Activated T-cell treated with anti-CD3 and anti-CD28 coated beads, Interleukin-2, amount 50 U/mL, for 4 hours (primary cell): Measurements from ENCODE around the gene AIG1. TPM values are rescaled to one million over a fixed set of nuclear protein-coding genes. Genes with fewer than 3 reads are reported as not detected.
A peak's percentile ranks its signal among the peaks of the same experiment; 100 is the strongest.
"Not testable (repeated sequence)": the region's sequence is repeated elsewhere in the genome, so short reads cannot be mapped to it uniquely, and the experiment has no call there.

Source experiments
- ATAC-seq, 2 donors: fragments of 200-7000 bp; cut with Tn5 transposase; one replicate each; pipeline ENCODE4 v1.10.0; 2021
- DNase-seq: peaks from one replicate; pipeline ENCODE4 v3.0.0-alpha.2; 2020
- H3K27me3 Mint-ChIP-seq: one replicate; pipeline ENCODE4 v1.8.0; 2021; ENCODE audit warnings: low read depth, mixed read lengths
- H3K36me3 Mint-ChIP-seq: one replicate; pipeline ENCODE4 v1.8.0; 2022; ENCODE audit warnings: mixed read lengths; ENCODE audit not compliant: insufficient read depth
- H3K4me1 Mint-ChIP-seq: one replicate; pipeline ENCODE4 v1.8.0; 2021; ENCODE audit warnings: low read depth, mixed read lengths
- H3K4me3 Mint-ChIP-seq: one replicate; pipeline ENCODE4 v1.8.0; 2021; ENCODE audit warnings: mild to moderate bottlenecking, moderate library complexity, mixed read lengths
- H3K9me3 Mint-ChIP-seq: one replicate; pipeline ENCODE4 v1.8.0; 2021; ENCODE audit warnings: mixed read lengths
- total RNA-seq, 3 donors: library from RNA; stranded (reverse); gene quantifications; one replicate each; pipeline ENCODE4 v1.2.1, GENCODE V29; 2021

AIG1 gene
- total RNA-seq, 3 donors from 2014 or later: 3.9 to 7.6 (median 5.5) TPM

DNA sequence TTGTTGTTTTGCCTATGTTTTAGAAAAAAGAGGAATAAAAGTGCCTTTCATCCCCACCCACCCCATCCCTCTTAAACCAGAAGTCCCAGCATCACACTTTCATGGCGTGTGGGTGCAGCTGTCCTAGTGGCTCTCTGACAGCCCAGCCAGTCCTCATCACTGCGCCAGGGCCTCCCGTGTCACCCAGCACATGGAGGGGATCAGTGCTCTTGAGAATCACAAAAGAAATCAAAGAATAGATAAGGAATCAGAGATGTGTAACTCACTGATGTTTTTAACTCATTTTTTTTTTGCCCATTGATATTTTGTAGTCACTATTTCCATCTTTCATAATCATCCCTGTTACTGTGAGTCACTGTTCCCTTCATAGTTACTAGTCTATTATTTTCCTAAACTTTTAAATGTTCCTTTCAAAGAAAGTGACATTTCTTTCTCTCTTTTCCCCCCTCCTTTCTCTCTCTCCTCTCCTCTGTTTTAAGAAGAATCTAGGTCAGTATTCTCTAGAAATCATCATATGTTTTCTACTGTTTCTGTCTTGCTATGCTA lies 78.6 kb downstream of the AIG1 start:
- H3K4me1 Mint-ChIP-seq: peaks cover 39% of the 10 kb centered on the region
- H3K36me3 Mint-ChIP-seq: peaks cover 33% of the 10 kb centered on the region
- no peaks in the 10 kb centered on the region for H3K27me3 Mint-ChIP-seq
- H3K4me3 Mint-ChIP-seq: peak overlapping the region; percentile 20
- DNase-seq (no peak), ATAC-seq (peak; percentile 39 to 49)
- peaks cover 13% of the 10 kb centered on the region for H3K9me3 Mint-ChIP-seq

- Mint-ChIP-seq H3K4me1 (peaks cover 39% of the 10 kb centered on the region), H3K36me3 (peaks cover 33% of the 10 kb centered on the region), H3K9me3 (peaks cover 13% of the 10 kb centered on the region), H3K4me3 (peak overlapping the region; percentile 20)
- ATAC-seq: peak; percentile 66 to 73
- DNase-seq, H3K27me3 Mint-ChIP-seq: not testable (repeated sequence)
These were observed 79.2 kb downstream of the AIG1 start for GRCh38 chr6:143139884-143140283.

DNA sequence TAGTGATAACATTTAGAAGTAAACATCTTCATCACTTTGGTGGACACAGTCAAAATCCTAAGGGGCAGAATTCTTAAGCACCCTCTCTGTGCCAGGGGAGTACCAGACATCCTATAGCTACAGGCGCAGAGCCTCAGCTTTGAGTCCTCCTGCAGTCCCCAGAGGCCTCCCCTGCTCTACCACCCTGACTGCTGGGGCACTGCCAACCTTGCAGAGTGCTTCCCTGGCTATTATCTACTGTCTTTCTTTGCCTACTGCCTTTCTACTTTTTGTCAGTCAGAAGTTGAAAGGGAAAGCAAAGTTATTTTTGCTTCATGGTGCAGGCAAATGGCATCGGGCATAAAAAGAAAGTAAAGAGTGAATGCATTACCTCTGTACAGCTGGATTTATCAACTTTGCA lies 80.1 kb downstream of the AIG1 start:
- Mint-ChIP-seq H3K36me3 (peaks cover 33% of the 10 kb centered on the region), H3K9me3 (peaks cover 13% of the 10 kb centered on the region), H3K4me1 (peaks cover 35% of the 10 kb centered on the region), H3K4me3 (no peak overlapping the region), H3K27me3 (no peaks in the 10 kb centered on the region)
- DNase-seq (no peak), ATAC-seq (no peak)

GRCh38 chr6:143141442-143141841 lies 80.8 kb downstream of the AIG1 start:
- Mint-ChIP-seq H3K27me3 (no peaks in the 10 kb centered on the region), H3K9me3 (peaks cover 13% of the 10 kb centered on the region), H3K4me1 (peaks cover 31% of the 10 kb centered on the region), H3K4me3 (no peak overlapping the region), H3K36me3 (peaks cover 33% of the 10 kb centered on the region)
- ATAC-seq: no peak
- no peak for DNase-seq

DNA sequence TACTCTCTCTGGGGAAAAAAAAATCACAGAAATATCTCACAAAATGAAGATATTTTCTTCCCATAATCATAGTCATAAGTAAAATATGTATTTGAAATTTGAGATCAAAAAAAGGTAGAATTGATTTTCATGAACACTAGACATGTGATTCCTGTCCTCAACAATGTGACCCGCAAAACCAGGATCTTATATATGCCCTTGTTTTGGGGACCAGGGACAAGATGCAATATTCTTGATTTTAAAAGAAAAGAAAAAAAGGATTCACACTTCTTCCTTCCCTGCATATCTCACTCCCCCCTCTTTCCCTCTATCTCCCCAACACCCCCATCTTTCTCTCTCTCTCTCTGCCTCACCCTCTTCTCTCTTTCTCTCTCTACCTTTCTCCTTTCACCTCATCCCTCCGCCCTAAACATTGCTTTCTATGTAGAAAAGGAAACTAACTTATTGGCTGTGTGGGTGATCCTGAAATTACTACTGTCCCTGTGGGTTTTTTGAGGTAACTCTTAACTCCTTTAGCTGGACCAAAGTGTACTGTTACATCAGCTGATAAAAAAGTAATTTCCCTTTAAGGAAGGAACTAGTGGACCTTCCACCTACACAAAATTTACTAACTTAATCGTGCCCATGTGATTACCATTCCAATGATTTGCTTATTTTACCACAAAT lies 85.6 kb downstream of the AIG1 start:
- ATAC-seq (no peak), DNase-seq (no peak)
- H3K27me3 Mint-ChIP-seq: no peaks in the 10 kb centered on the region
- peaks cover 10% of the 10 kb centered on the region for H3K36me3 Mint-ChIP-seq
- H3K4me1 Mint-ChIP-seq: peaks cover 5% of the 10 kb centered on the region
- no peaks in the 10 kb centered on the region for H3K9me3 Mint-ChIP-seq
- no peak overlapping the region for H3K4me3 Mint-ChIP-seq

DNA sequence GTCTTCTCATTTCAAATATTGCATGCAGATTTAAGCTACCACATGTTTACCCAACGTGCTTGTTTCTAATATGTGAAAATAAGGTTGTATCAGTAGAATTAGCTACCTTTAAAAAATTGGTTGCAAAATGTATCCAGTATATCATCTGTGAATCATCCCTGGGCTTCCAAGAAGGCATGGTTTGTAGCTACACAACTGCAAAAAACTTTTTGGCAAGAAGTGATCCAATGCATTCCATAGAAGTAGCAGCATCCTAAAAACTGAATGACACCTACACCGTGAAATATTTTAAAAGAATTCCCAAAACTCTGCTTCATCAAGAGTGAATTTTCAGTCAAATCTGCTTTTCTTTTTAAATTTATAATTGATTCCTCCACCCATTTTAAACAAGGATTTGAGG lies 89.1 kb downstream of the AIG1 start:
- Mint-ChIP-seq H3K9me3 (no peaks in the 10 kb centered on the region), H3K4me1 (peaks cover 5% of the 10 kb centered on the region), H3K4me3 (no peak overlapping the region), H3K27me3 (no peaks in the 10 kb centered on the region), H3K36me3 (peaks cover 7% of the 10 kb centered on the region)
- ATAC-seq: no peak
- no peak for DNase-seq

- ATAC-seq: no peak
- Mint-ChIP-seq H3K4me1 (peaks cover 5% of the 10 kb centered on the region), H3K27me3 (no peaks in the 10 kb centered on the region), H3K4me3 (no peak overlapping the region), H3K9me3 (no peaks in the 10 kb centered on the region), H3K36me3 (peaks cover 7% of the 10 kb centered on the region)
- DNase-seq: no peak
These were observed 89.6 kb downstream of the AIG1 start for GRCh38 chr6:143150281-143150680.

DNA sequence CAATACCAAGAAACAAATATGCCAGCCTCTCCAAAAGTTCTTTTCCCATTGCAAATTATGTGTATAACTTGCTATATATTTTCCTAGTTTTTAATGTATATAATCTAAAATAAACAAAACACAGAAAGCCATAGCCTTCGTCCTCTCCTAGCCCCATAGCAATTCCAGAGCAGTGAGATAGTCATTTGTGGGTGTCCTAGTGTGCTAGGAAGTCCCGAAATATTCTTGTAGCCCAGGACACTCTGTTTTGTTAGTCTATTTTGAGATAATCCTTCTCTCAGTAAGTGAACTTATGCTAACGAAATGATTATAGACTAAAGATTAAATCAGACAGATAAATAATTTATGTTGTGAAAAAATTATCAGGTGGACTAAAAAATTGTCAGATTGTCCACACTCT lies 90.7 kb downstream of the AIG1 start:
- Mint-ChIP-seq H3K9me3 (no peaks in the 10 kb centered on the region), H3K36me3 (peaks cover 9% of the 10 kb centered on the region), H3K4me1 (peaks cover 4% of the 10 kb centered on the region), H3K4me3 (no peak overlapping the region), H3K27me3 (no peaks in the 10 kb centered on the region)
- DNase-seq (no peak), ATAC-seq (no peak)

DNA sequence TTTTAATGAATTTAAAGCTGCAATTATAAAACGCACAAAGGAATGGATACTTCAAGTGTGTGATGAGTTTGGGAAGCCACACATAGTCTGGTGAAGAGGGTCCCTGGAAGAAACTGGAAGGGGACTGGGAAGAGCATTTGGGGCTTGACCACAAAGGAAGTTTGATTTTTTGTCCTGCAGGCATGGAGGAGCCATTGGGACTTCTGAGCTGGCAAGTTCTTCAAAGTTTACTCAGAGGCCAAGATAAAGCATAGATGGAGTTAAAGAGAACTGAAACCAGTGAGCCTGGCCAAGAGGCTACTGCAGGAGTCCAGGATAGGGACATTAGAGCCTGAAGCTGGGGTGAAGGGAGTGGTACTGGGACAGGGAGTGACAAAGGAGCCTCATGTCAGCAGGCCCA lies 95.0 kb downstream of the AIG1 start:
- ATAC-seq: no peak
- no peaks in the 10 kb centered on the region for H3K27me3 Mint-ChIP-seq

GRCh38 chr6:143157131-143157530 lies 96.4 kb downstream of the AIG1 start:
- no peak for DNase-seq
- no peaks in the 10 kb centered on the region for H3K4me1 Mint-ChIP-seq
- H3K4me3 Mint-ChIP-seq: no peak overlapping the region
- H3K9me3 Mint-ChIP-seq: peaks cover 3% of the 10 kb centered on the region
- no peak for ATAC-seq
- no peaks in the 10 kb centered on the region for H3K27me3 Mint-ChIP-seq
- H3K36me3 Mint-ChIP-seq: peaks cover 6% of the 10 kb centered on the region

More for the DNA sequence above, 95.0 kb downstream of the AIG1 start:
- Mint-ChIP-seq H3K4me1 (no peaks in the 10 kb centered on the region), H3K36me3 (peaks cover 2% of the 10 kb centered on the region), H3K9me3 (no peaks in the 10 kb centered on the region), H3K4me3 (no peak overlapping the region)
- no peak for DNase-seq

- ATAC-seq: no peak
- H3K4me3 Mint-ChIP-seq: no peak overlapping the region
- H3K9me3 Mint-ChIP-seq: peaks cover 3% of the 10 kb centered on the region
- H3K36me3 Mint-ChIP-seq: peaks cover 6% of the 10 kb centered on the region
- no peaks in the 10 kb centered on the region for H3K27me3 Mint-ChIP-seq
- DNase-seq: no peak
- no peaks in the 10 kb centered on the region for H3K4me1 Mint-ChIP-seq
These were observed 97.5 kb downstream of the AIG1 start for GRCh38 chr6:143158113-143158581.

GRCh38 chr6:143159001-143159400 lies 98.3 kb downstream of the AIG1 start:
- no peaks in the 10 kb centered on the region for H3K27me3 Mint-ChIP-seq
- no peak overlapping the region for H3K4me3 Mint-ChIP-seq
- DNase-seq (no peak), ATAC-seq (no peak)
- H3K36me3 Mint-ChIP-seq: peaks cover 8% of the 10 kb centered on the region
- H3K9me3 Mint-ChIP-seq: peaks cover 3% of the 10 kb centered on the region
- H3K4me1 Mint-ChIP-seq: no peaks in the 10 kb centered on the region

DNA sequence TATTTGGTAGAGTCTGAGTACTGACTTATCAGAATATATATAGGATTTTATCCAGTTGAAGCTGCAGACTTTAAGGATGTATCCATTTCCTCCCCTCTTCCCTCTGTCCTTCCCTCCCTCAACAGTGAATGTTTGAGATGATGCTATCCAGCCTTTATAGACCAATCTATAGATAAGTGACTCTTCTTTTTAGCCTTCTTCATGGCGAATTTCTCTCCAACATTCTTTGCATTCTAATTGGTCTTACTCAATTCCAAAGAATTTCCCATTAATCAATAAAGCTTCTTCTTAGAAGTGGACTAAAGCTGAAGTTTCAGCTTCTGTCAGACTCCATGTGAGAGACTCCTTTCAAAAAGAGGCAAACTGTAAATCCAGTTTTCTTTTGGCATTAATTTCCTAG lies 99.3 kb downstream of the AIG1 start:
- no peak overlapping the region for H3K4me3 Mint-ChIP-seq
- H3K36me3 Mint-ChIP-seq: peaks cover 8% of the 10 kb centered on the region
- H3K9me3 Mint-ChIP-seq: peaks cover 3% of the 10 kb centered on the region
- no peak for DNase-seq
- H3K4me1 Mint-ChIP-seq: no peaks in the 10 kb centered on the region
- no peak for ATAC-seq
- H3K27me3 Mint-ChIP-seq: no peaks in the 10 kb centered on the region

DNA sequence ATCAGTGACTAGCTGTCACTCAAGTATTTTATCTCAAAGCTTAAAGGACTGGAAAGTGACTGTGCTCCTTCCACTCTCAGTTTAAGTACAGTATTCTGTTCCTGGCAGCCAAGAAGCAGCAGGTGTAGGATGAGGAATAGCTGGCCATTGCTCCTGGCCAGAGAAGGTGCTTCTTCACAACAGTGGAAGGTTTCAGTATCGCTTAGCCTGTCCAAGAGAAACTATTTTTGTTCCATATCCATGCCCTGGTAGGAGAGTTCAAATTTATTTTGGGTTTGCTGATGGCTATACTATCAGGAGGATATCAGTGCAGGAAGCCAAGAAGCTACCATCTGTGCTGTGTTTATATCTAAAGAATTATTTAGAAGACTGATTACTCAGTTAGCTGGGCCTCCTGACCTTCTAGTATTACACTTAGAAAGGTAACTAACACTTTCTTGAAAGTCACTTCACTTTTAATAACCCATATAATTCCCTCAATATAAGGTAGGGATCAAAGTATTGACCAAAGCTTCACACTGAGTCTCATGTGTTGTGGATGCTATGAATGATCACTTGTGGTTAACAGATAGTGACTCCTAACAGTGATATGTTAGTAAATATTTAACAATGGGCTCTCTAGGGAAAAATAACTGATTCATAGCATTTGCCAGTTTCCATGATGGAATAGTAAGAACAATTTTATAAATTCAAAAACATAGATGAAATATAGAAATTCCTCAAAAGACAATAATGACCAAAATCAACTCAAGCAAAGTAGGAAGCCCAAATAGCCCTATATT lies 99.9 kb downstream of the AIG1 start:
- Mint-ChIP-seq H3K4me1 (no peaks in the 10 kb centered on the region), H3K9me3 (peaks cover 3% of the 10 kb centered on the region), H3K4me3 (no peak overlapping the region), H3K36me3 (peaks cover 11% of the 10 kb centered on the region), H3K27me3 (no peaks in the 10 kb centered on the region)
- no peak for DNase-seq
- no peak for ATAC-seq

GRCh38 chr6:143163621-143164020 lies 102.9 kb downstream of the AIG1 start:
- ATAC-seq (no peak), DNase-seq (no peak)

More at GRCh38 chr6:143163621-143164020, 102.9 kb downstream of the AIG1 start:
- H3K27me3 Mint-ChIP-seq: no peaks in the 10 kb centered on the region
- no peak overlapping the region for H3K4me3 Mint-ChIP-seq
- H3K9me3 Mint-ChIP-seq: peaks cover 3% of the 10 kb centered on the region
- peaks cover 13% of the 10 kb centered on the region for H3K36me3 Mint-ChIP-seq
- H3K4me1 Mint-ChIP-seq: no peaks in the 10 kb centered on the region
